Renal cortical epithelial cell (primary cell): ENCODE measurements around the gene TRAFD1. TPM values are rescaled to one million over a fixed set of nuclear protein-coding genes. Genes with fewer than 3 reads are reported as not detected.

Experiments
- DNase-seq: peaks from one replicate; pipeline ENCODE4 v3.0.0-alpha.2; 2011; ENCODE audit warnings: low read depth
- total RNA-seq: library from RNA; depleted of rRNA; stranded (reverse); fragments of >200 nt; gene quantifications from 2 replicates; pipeline ENCODE4 v1.2.3, GENCODE V29; 2014

The TRAFD1 gene
- total RNA-seq, 1 donor from 2014 or later = 57.4 TPM

- no peak for DNase-seq
These were observed 9.9 kb upstream of the TRAFD1 start for GRCh38 chr12:112115259-112116045.

GRCh38 chr12:112116232-112117060 lies 8.9 kb upstream of the TRAFD1 start:
- peak; percentile 55 for DNase-seq

- no peak for DNase-seq
These were observed 7.7 kb upstream of the TRAFD1 start for GRCh38 chr12:112117685-112118084.

GRCh38 chr12:112121780-112122565 lies 3.4 kb upstream of the TRAFD1 start:
- peak; percentile 59 for DNase-seq

GRCh38 chr12:112122823-112123690 lies 2.3 kb upstream of the TRAFD1 start:
- no peak for DNase-seq

- no peak for DNase-seq
These were observed 476 bp upstream of the TRAFD1 start for GRCh38 chr12:112124918-112125249.

GRCh38 chr12:112126000-112126438 lies 659 bp downstream of the TRAFD1 start:
- DNase-seq = no peak

- no peak for DNase-seq
These were observed 1.6 kb downstream of the TRAFD1 start for GRCh38 chr12:112126911-112127310.

- peak; percentile 77 for DNase-seq
These were observed 5.2 kb downstream of the TRAFD1 start for GRCh38 chr12:112130441-112130998.

GRCh38 chr12:112131686-112132085 lies 6.3 kb downstream of the TRAFD1 start:
- DNase-seq = no peak

GRCh38 chr12:112133418-112133817 lies 8.1 kb downstream of the TRAFD1 start:
- no peak for DNase-seq

- DNase-seq = no peak
These were observed 9.4 kb downstream of the TRAFD1 start for GRCh38 chr12:112134731-112135130.

- DNase-seq = no peak
These were observed 15.4 kb downstream of the TRAFD1 start for GRCh38 chr12:112140728-112141127.

- no peak for DNase-seq
These were observed 20.8 kb downstream of the TRAFD1 start for GRCh38 chr12:112146123-112146522.

GRCh38 chr12:112148031-112148513 lies 22.7 kb downstream of the TRAFD1 start:
- peak; percentile 36 for DNase-seq

- DNase-seq = peak; percentile 76
These were observed 24.2 kb downstream of the TRAFD1 start for GRCh38 chr12:112149596-112149995.

- DNase-seq = no peak
These were observed 26.6 kb downstream of the TRAFD1 start for GRCh38 chr12:112151766-112152541.

GRCh38 chr12:112153181-112153892 lies 28.0 kb downstream of the TRAFD1 start:
- no peak for DNase-seq

- DNase-seq = no peak
These were observed 28.5 kb downstream of the TRAFD1 start for GRCh38 chr12:112153893-112154219.
